ENCODE results near the gene SPATA46.

Gene SPATA46

GRCh38 chr1:162375463-162375862 is 1.2 kb downstream of the SPATA46 start:
- DNase-seq (ENCODE audit: extremely low read depth in 1 of 2, low read depth in 1 of 2), result no peak

- no peak for DNase-seq (ENCODE audit: extremely low read depth in 1 of 2, low read depth in 1 of 2)
These were observed 2.2 kb downstream of the SPATA46 start for GRCh38 chr1:162374406-162374805.

GRCh38 chr1:162373541-162374260 is 3.0 kb downstream of the SPATA46 start:
- DNase-seq (ENCODE audit: extremely low read depth in 1 of 2, low read depth in 1 of 2), result no peak

- DNase-seq (ENCODE audit: extremely low read depth in 1 of 2, low read depth in 1 of 2), result no peak
These were observed 3.6 kb downstream of the SPATA46 start for GRCh38 chr1:162373072-162373427.

GRCh38 chr1:162372159-162373071 is 4.2 kb downstream of the SPATA46 start:
- no peak for DNase-seq (ENCODE audit: extremely low read depth in 1 of 2, low read depth in 1 of 2)

- no peak for DNase-seq (ENCODE audit: extremely low read depth in 1 of 2, low read depth in 1 of 2)
These were observed 5.0 kb downstream of the SPATA46 start for GRCh38 chr1:162371611-162372010.

GRCh38 chr1:162370721-162371120 is 5.9 kb downstream of the SPATA46 start:
- DNase-seq (ENCODE audit: extremely low read depth in 1 of 2, low read depth in 1 of 2), result no peak

- no peak for DNase-seq (ENCODE audit: extremely low read depth in 1 of 2, low read depth in 1 of 2)
These were observed 6.5 kb downstream of the SPATA46 start for GRCh38 chr1:162370161-162370560.

GRCh38 chr1:162369571-162369970 is 7.1 kb downstream of the SPATA46 start:
- no peak for DNase-seq (ENCODE audit: extremely low read depth in 1 of 2, low read depth in 1 of 2)

GRCh38 chr1:162368451-162368850 is 8.2 kb downstream of the SPATA46 start:
- DNase-seq (ENCODE audit: extremely low read depth in 1 of 2, low read depth in 1 of 2), result no peak

GRCh38 chr1:162367772-162368171 is 8.9 kb downstream of the SPATA46 start:
- no peak for DNase-seq (ENCODE audit: extremely low read depth in 1 of 2, low read depth in 1 of 2)

GRCh38 chr1:162367073-162367472 is 9.6 kb downstream of the SPATA46 start:
- no peak for DNase-seq (ENCODE audit: extremely low read depth in 1 of 2, low read depth in 1 of 2)

GRCh38 chr1:162366671-162367070 is 10.0 kb downstream of the SPATA46 start:
- no peak for DNase-seq (ENCODE audit: extremely low read depth in 1 of 2, low read depth in 1 of 2)

GRCh38 chr1:162366149-162366548 is 10.5 kb downstream of the SPATA46 start:
- no peak for DNase-seq (ENCODE audit: extremely low read depth in 1 of 2, low read depth in 1 of 2)

GRCh38 chr1:162365284-162366020 is 11.2 kb downstream of the SPATA46 start:
- DNase-seq (ENCODE audit: extremely low read depth in 1 of 2, low read depth in 1 of 2), result no peak

GRCh38 chr1:162364498-162364897 is 12.2 kb downstream of the SPATA46 start:
- no peak for DNase-seq (ENCODE audit: extremely low read depth in 1 of 2, low read depth in 1 of 2)

GRCh38 chr1:162363823-162364222 is 12.8 kb downstream of the SPATA46 start:
- no peak for DNase-seq (ENCODE audit: extremely low read depth in 1 of 2, low read depth in 1 of 2)

- DNase-seq (ENCODE audit: extremely low read depth in 1 of 2, low read depth in 1 of 2), result no peak
These were observed 15.3 kb downstream of the SPATA46 start for GRCh38 chr1:162361349-162361748.

- no peak for DNase-seq (ENCODE audit: extremely low read depth in 1 of 2, low read depth in 1 of 2)
These were observed 15.8 kb downstream of the SPATA46 start for GRCh38 chr1:162360874-162361260.

GRCh38 chr1:162360237-162360873 is 16.3 kb downstream of the SPATA46 start:
- no peak for DNase-seq (ENCODE audit: extremely low read depth in 1 of 2, low read depth in 1 of 2)

Data from activated CD8-positive, alpha-beta memory T cell treated with anti-CD3 and anti-CD28 coated beads for 1 hour (primary cell).